Measurements from ENCODE around the gene MN1. TPM values are rescaled to one million over a fixed set of nuclear protein-coding genes. Genes with fewer than 3 reads are reported as not detected.

The MN1 gene
- polyA plus RNA-seq, 1 experiment: 1.3 TPM

- CTCF ChIA-PET: interaction anchor here (0.9 to 1.0 kb wide), 3 partner anchors 13 to 1087 kb away, joined by 3 read pairs; no protein-coding TSS in a partner anchor
- Histone ChIP-seq H3K27me3 (ENCODE audit: control insufficient read depth, insufficient read depth, low read length) (no peaks in the 10 kb centered on the region), H3K36me3 (ENCODE audit: control insufficient read depth, insufficient read depth, low read length) (0 out of 2 replicates have a peak, but pooled peaks cover 1% of the 10 kb centered on the region), H3K4me3 (ENCODE audit: low read depth, low read length) (no peak overlapping the region)
- TF ChIP-seq CTCF (IDR thresholded peaks at IDR 0.05; ENCODE audit: insufficient read depth, low read depth, low read length): no peak
- POLR2A ChIA-PET: no interaction called here
- peak; percentile 31 for DNase-seq (ENCODE audit: low read depth)
These were observed 41.3 kb upstream of the MN1 start for GRCh38 chr22:27842669-27843431.

- H3K27me3 ChIP-seq (ENCODE audit: control insufficient read depth, insufficient read depth, low read length): no peaks in the 10 kb centered on the region
- ChIA-PET CTCF (interaction anchor here (0.9 kb wide), 1 partner anchor 14 kb away, joined by 3 read pairs; no protein-coding TSS in a partner anchor), POLR2A (no interaction called here)
- DNase-seq (ENCODE audit: low read depth): no peak
- no peak overlapping the region for H3K4me3 ChIP-seq (ENCODE audit: low read depth, low read length)
- H3K36me3 ChIP-seq (ENCODE audit: control insufficient read depth, insufficient read depth, low read length): no peaks in the 10 kb centered on the region
- no peak for TF ChIP-seq CTCF (IDR thresholded peaks at IDR 0.05; ENCODE audit: insufficient read depth, low read depth, low read length)
These were observed 40.6 kb upstream of the MN1 start for GRCh38 chr22:27842201-27842600.

- Histone ChIP-seq H3K36me3 (ENCODE audit: control insufficient read depth, insufficient read depth, low read length) (no peaks in the 10 kb centered on the region), H3K27me3 (ENCODE audit: control insufficient read depth, insufficient read depth, low read length) (no peaks in the 10 kb centered on the region), H3K4me3 (ENCODE audit: low read depth, low read length) (no peak overlapping the region)
- TF ChIP-seq CTCF (IDR thresholded peaks at IDR 0.05; ENCODE audit: insufficient read depth, low read depth, low read length): no peak
- POLR2A ChIA-PET: no interaction called here
- CTCF ChIA-PET: interaction anchor here (1.6 kb wide), 1 partner anchor 21 kb away, joined by 3 read pairs; no protein-coding TSS in a partner anchor
- no peak for DNase-seq (ENCODE audit: low read depth)
These were observed 38.9 kb upstream of the MN1 start for GRCh38 chr22:27840436-27840835.

- no peak overlapping the region for H3K4me3 ChIP-seq (ENCODE audit: low read depth, low read length)
- DNase-seq (ENCODE audit: low read depth): no peak
- no peaks in the 10 kb centered on the region for H3K36me3 ChIP-seq (ENCODE audit: control insufficient read depth, insufficient read depth, low read length)
- ChIA-PET POLR2A (no interaction called here), CTCF (no interaction called here)
- no peaks in the 10 kb centered on the region for H3K27me3 ChIP-seq (ENCODE audit: control insufficient read depth, insufficient read depth, low read length)
- TF ChIP-seq CTCF (IDR thresholded peaks at IDR 0.05; ENCODE audit: insufficient read depth, low read depth, low read length): no peak
These were observed 37.6 kb upstream of the MN1 start for GRCh38 chr22:27839057-27839660.

- H3K4me3 ChIP-seq (ENCODE audit: low read depth, low read length): no peak overlapping the region
- no peaks in the 10 kb centered on the region for H3K27me3 ChIP-seq (ENCODE audit: control insufficient read depth, insufficient read depth, low read length)
- TF ChIP-seq CTCF (IDR thresholded peaks at IDR 0.05; ENCODE audit: insufficient read depth, low read depth, low read length): no peak
- POLR2A ChIA-PET: no interaction called here
- H3K36me3 ChIP-seq (ENCODE audit: control insufficient read depth, insufficient read depth, low read length): no peaks in the 10 kb centered on the region
- DNase-seq (ENCODE audit: low read depth): no peak
- CTCF ChIA-PET: interaction anchor here (0.6 kb wide), 1 partner anchor 8 kb away, joined by 3 read pairs; no protein-coding TSS in a partner anchor
These were observed 34.6 kb upstream of the MN1 start for GRCh38 chr22:27836181-27836580.

All from BJ (cell line).